ENCODE data around the gene SETD2. TPM values are rescaled to one million over a fixed set of nuclear protein-coding genes. Genes with fewer than 3 reads are reported as not detected.
A peak's percentile ranks its signal among the peaks of the same experiment; 100 is the strongest.

SETD2 gene
- total and polyA plus RNA-seq, 9 of the 15 experiments (the other 6 are each of a cell fraction or from before 2014, with no cell fraction given): 8.2 to 44.0 (median 33.6) TPM

DNA sequence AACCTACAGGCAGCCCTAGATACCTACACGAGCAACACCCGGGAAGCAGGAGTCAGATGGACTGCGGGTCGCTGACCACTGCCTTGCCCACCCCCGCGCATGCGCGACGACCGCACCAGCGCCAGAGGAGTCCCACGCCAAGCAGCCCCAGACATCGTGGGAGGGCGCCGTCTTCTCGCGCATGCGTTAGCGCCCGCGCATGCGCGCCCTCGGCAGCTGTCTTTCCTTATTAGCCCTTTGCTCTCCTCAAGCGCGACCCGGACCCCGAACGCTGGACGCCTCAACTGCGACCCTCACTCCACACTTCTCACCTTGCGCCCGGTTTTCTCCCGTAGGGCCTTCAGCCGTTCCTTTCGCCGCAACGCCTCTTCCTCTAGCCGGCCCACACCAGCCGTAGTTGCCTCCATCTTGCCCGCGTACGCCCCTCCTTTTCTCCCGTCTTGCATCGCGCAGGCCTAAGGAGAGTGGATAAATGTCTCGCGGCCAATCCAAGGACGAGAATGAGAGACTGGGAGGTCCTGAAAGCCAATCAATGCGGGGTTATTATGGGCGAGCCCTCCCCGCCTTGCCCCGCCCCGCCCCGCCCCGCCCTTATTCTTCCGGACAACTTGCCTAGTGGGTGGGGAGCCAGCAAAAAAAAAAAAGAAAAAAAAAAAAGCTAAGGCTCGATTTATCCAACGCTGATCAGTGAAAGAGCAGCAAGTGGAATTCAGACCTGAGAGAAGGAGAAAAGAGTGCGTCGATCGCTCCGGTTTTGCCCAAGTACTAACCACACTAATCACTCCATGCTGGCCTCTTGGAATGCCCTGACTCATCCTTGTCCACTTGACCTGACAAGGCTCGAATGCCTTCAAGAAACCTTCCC is 187.4 kb downstream of the SETD2 start, which contains the start of gene CCDC12 (continued):
- TF ChIP-seq, protein P1, sequence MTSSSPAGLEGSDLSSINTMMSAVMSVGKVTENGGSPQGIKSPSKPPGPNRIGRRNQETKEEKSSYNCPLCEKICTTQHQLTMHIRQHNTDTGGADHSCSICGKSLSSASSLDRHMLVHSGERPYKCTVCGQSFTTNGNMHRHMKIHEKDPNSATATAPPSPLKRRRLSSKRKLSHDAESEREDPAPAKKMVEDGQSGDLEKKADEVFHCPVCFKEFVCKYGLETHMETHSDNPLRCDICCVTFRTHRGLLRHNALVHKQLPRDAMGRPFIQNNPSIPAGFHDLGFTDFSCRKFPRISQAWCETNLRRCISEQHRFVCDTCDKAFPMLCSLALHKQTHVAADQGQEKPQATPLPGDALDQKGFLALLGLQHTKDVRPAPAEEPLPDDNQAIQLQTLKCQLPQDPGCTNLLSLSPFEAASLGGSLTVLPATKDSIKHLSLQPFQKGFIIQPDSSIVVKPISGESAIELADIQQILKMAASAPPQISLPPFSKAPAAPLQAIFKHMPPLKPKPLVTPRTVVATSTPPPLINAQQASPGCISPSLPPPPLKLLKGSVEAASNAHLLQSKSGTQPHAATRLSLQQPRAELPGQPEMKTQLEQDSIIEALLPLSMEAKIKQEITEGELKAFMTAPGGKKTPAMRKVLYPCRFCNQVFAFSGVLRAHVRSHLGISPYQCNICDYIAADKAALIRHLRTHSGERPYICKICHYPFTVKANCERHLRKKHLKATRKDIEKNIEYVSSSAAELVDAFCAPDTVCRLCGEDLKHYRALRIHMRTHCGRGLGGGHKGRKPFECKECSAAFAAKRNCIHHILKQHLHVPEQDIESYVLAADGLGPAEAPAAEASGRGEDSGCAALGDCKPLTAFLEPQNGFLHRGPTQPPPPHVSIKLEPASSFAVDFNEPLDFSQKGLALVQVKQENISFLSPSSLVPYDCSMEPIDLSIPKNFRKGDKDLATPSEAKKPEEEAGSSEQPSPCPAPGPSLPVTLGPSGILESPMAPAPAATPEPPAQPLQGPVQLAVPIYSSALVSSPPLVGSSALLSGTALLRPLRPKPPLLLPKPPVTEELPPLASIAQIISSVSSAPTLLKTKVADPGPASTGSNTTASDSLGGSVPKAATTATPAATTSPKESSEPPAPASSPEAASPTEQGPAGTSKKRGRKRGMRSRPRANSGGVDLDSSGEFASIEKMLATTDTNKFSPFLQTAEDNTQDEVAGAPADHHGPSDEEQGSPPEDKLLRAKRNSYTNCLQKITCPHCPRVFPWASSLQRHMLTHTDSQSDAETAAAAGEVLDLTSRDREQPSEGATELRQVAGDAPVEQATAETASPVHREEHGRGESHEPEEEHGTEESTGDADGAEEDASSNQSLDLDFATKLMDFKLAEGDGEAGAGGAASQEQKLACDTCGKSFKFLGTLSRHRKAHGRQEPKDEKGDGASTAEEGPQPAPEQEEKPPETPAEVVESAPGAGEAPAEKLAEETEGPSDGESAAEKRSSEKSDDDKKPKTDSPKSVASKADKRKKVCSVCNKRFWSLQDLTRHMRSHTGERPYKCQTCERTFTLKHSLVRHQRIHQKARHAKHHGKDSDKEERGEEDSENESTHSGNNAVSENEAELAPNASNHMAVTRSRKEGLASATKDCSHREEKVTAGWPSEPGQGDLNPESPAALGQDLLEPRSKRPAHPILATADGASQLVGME (CRISPR knock-in tag; IDR thresholded peaks at IDR 0.05): peak; percentile 86
- TF ChIP-seq XRCC3 (IDR thresholded peaks at IDR 0.05) (no peak), ZNF766 (CRISPR knock-in tag; conservative IDR thresholded peaks at IDR 0.05) (peak; percentile 100), HLTF (IDR thresholded peaks at IDR 0.05) (peak; percentile 83; the same call in 1 of the 2 replicates), NFRKB (IDR thresholded peaks at IDR 0.05; ENCODE audit: low read depth) (peak; percentile 87; the same call in 1 of the 2 replicates), KLF16 (IDR thresholded peaks at IDR 0.05) (no peak), MEF2D (tag; conservative IDR thresholded peaks at IDR 0.05; ENCODE audit: low read depth) (no peak), FOS (IDR thresholded peaks at IDR 0.05; ENCODE audit: extremely low read depth, insufficient read length) (peak; percentile 57), CXXC5 (CRISPR knock-in tag; IDR thresholded peaks at IDR 0.05) (peak; percentile 76), RFX1 (IDR thresholded peaks at IDR 0.05) (no peak)
- TF ChIP-seq, protein P2, sequence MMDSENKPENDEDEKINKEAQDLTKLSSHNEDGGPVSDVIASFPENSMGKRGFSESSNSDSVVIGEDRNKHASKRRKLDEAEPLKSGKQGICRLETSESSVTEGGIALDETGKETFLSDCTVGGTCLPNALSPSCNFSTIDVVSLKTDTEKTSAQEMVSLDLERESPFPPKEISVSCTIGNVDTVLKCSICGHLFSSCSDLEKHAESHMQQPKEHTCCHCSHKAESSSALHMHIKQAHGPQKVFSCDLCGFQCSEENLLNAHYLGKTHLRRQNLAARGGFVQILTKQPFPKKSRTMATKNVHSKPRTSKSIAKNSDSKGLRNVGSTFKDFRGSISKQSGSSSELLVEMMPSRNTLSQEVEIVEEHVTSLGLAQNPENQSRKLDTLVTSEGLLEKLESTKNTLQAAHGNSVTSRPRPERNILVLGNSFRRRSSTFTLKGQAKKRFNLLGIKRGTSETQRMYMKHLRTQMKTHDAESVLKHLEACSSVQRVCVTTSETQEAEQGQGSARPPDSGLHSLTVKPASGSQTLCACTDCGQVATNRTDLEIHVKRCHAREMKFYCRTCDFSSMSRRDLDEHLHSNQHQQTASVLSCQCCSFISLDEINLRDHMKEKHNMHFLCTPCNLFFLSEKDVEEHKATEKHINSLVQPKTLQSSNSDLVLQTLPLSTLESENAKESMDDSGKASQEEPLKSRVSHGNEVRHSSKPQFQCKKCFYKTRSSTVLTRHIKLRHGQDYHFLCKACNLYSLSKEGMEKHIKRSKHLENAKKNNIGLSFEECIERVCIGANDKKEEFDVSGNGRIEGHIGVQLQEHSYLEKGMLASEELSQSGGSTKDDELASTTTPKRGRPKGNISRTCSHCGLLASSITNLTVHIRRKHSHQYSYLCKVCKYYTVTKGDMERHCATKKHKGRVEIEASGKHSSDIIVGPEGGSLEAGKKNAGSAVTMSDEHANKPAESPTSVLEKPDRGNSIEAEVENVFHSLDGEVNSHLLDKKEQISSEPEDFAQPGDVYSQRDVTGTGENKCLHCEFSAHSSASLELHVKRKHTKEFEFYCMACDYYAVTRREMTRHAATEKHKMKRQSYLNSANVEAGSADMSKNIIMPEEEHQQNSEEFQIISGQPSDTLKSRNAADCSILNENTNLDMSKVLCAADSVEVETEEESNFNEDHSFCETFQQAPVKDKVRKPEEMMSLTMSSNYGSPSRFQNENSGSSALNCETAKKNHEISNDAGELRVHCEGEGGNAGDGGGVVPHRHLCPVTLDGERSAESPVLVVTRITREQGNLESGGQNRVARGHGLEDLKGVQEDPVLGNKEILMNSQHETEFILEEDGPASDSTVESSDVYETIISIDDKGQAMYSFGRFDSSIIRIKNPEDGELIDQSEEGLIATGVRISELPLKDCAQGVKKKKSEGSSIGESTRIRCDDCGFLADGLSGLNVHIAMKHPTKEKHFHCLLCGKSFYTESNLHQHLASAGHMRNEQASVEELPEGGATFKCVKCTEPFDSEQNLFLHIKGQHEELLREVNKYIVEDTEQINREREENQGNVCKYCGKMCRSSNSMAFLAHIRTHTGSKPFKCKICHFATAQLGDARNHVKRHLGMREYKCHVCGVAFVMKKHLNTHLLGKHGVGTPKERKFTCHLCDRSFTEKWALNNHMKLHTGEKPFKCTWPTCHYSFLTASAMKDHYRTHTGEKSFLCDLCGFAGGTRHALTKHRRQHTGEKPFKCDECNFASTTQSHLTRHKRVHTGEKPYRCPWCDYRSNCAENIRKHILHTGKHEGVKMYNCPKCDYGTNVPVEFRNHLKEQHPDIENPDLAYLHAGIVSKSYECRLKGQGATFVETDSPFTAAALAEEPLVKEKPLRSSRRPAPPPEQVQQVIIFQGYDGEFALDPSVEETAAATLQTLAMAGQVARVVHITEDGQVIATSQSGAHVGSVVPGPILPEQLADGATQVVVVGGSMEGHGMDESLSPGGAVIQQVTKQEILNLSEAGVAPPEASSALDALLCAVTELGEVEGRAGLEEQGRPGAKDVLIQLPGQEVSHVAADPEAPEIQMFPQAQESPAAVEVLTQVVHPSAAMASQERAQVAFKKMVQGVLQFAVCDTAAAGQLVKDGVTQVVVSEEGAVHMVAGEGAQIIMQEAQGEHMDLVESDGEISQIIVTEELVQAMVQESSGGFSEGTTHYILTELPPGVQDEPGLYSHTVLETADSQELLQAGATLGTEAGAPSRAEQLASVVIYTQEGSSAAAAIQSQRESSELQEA (IDR thresholded peaks at IDR 0.05; ENCODE audit: low read depth): no peak
- TF ChIP-seq, protein P3, sequence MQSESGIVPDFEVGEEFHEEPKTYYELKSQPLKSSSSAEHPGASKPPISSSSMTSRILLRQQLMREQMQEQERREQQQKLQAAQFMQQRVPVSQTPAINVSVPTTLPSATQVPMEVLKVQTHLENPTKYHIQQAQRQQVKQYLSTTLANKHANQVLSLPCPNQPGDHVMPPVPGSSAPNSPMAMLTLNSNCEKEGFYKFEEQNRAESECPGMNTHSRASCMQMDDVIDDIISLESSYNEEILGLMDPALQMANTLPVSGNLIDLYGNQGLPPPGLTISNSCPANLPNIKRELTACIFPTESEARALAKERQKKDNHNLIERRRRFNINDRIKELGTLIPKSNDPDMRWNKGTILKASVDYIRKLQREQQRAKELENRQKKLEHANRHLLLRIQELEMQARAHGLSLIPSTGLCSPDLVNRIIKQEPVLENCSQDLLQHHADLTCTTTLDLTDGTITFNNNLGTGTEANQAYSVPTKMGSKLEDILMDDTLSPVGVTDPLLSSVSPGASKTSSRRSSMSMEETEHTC (IDR thresholded peaks at IDR 0.05): no peak
